Keratinocyte (primary cell): ENCODE results near the gene NHLRC2. TPM values are rescaled to one million over a fixed set of nuclear protein-coding genes. Genes with fewer than 3 reads are reported as not detected.

Experiments
- DNase-seq: peaks from one replicate; pipeline ENCODE4 v3.0.0-alpha.2; 2011; ENCODE audit warnings: low read depth, missing footprints, low spot score
- FAIRE-seq: peaks from 2 replicates; lab custom pipeline; 2011; peaks lifted over from hg19 to GRCh38; lab: Jason Lieb, UNC
- H2AFZ ChIP-seq: 2 replicates; pipeline ENCODE4 v1.6.0; 2012; ENCODE audit warnings: low read length, control low read depth, inconsistent platforms; ENCODE audit not compliant: control insufficient read depth
- H3K27ac ChIP-seq: 2 replicates; pipeline ENCODE4 v1.5.1; 2011; ENCODE audit warnings: low read length; ENCODE audit not compliant: control insufficient read depth, insufficient read depth
- H3K27me3 ChIP-seq: 3 replicates; pipeline ENCODE4 v1.6.0; 2011; ENCODE audit warnings: low read length; ENCODE audit not compliant: control insufficient read depth, insufficient read depth; ENCODE audit errors: extremely low read depth
- H3K36me3 ChIP-seq, 2 experiments: 2 replicates in 1 of 2; 3 replicates in 1 of 2; pipeline ENCODE4 v1.5.1; 2011; ENCODE audit warnings: low read length in 2 of 2, mild to moderate bottlenecking in 1 of 2; ENCODE audit not compliant: control insufficient read depth in 2 of 2, insufficient read depth in 2 of 2; ENCODE audit errors: extremely low read depth in 1 of 2
- H3K4me1 ChIP-seq: 3 replicates; pipeline ENCODE4 v1.5.1; 2011; ENCODE audit warnings: low read length; ENCODE audit not compliant: control insufficient read depth, insufficient read depth; ENCODE audit errors: extremely low read depth
- H3K4me2 ChIP-seq: 3 replicates; pipeline ENCODE4 v1.6.0; 2011; ENCODE audit warnings: low read depth, low read length; ENCODE audit not compliant: control insufficient read depth, insufficient read depth; ENCODE audit errors: extremely low read depth
- H3K4me3 ChIP-seq, 3 experiments: fragments of 200-600 bp in 1 of 3; sonication (generic) in 1 of 3; 2 replicates in 2 of 3; 3 replicates in 1 of 3; pipeline ENCODE4 v1.5.1; 2011 to 2016; ENCODE audit warnings: low read length in 3 of 3, mild to moderate bottlenecking in 3 of 3, control low read depth in 2 of 3, inconsistent platforms in 1 of 3, low read depth in 1 of 3, mixed read lengths in 1 of 3, mixed run types in 1 of 3, moderate library complexity in 1 of 3; ENCODE audit not compliant: control insufficient read depth in 2 of 3, insufficient read depth in 2 of 3; ENCODE audit errors: extremely low read depth in 1 of 3
- H3K79me2 ChIP-seq: 2 replicates; pipeline ENCODE4 v1.6.0; 2012; ENCODE audit warnings: low read length; ENCODE audit not compliant: control insufficient read depth, insufficient read depth
- H3K9ac ChIP-seq: 3 replicates; pipeline ENCODE4 v1.6.0; 2011; ENCODE audit warnings: low read length; ENCODE audit not compliant: control insufficient read depth, insufficient read depth; ENCODE audit errors: extremely low read depth
- H3K9me1 ChIP-seq: 3 replicates; pipeline ENCODE4 v1.6.0; 2011; ENCODE audit warnings: low read length; ENCODE audit not compliant: control insufficient read depth, insufficient read depth; ENCODE audit errors: extremely low read depth
- H3K9me3 ChIP-seq: 2 replicates; pipeline ENCODE4 v1.5.1; 2012; ENCODE audit warnings: low read depth, low read length; ENCODE audit not compliant: control insufficient read depth
- H4K20me1 ChIP-seq: 3 replicates; pipeline ENCODE4 v1.6.0; 2011; ENCODE audit warnings: low read length; ENCODE audit not compliant: control insufficient read depth, insufficient read depth; ENCODE audit errors: extremely low read depth
- CTCF ChIP-seq, 3 experiments: IDR thresholded peaks in 1 of 3; conservative IDR thresholded peaks in 1 of 3; optimal IDR thresholded peaks in 1 of 3; 2 replicates in 2 of 3; 3 replicates in 1 of 3; pipeline versions ENCODE3 to v1.5.1; 2011; ENCODE audit warnings: low read length in 3 of 3, mild to moderate bottlenecking in 3 of 3, moderate library complexity in 2 of 3, control low read depth in 1 of 3, inconsistent platforms in 1 of 3; ENCODE audit not compliant: insufficient read depth in 2 of 3; ENCODE audit errors: extremely low read depth in 1 of 3
- EZH2 ChIP-seq: IDR thresholded peaks from one replicate; pipeline ENCODE4 v1.6.1; 2012; ENCODE audit warnings: inconsistent platforms, mild to moderate bottlenecking, low read length, moderate library complexity
- dilution Hi-C: fragments of 300-500 bp; cut with MboI; formaldehyde crosslinking; loops from one replicate; pipeline ENCODE4 v1.7.0; 2020; ENCODE audit warnings: low sequenced_read_pairs; ENCODE audit not compliant: extremely low pct_ligation_motif_present
- polyA plus RNA-seq, 5 experiments: library from polyadenylated mRNA; depleted of rRNA in 3 of 5; stranded (reverse) in 3 of 5; stranded (forward) in 1 of 5; unstranded in 1 of 5; fragments of >200 nt; gene quantifications; 1 replicate in 1 of 5; 2 replicates in 3 of 5; 3 replicates in 1 of 5; pipeline versions ENCODE4 v1.2.1 to v1.2.3, GENCODE V29; 2011 to 2012; ENCODE audit warnings: missing spikeins in 2 of 5, low read depth in 1 of 5, low replicate concordance in 1 of 5

NHLRC2 gene
- polyA plus RNA-seq, 1 donor (not counting 4 experiments of a cell fraction or from before 2014, with no cell fraction given), result 7.5 TPM

GRCh38 chr10:113869789-113870188 lies 15.3 kb downstream of the NHLRC2 start:
- FAIRE-seq (no peak), DNase-seq (no peak)
- no peak overlapping the region for H2AFZ ChIP-seq
- no peaks in the 10 kb centered on the region for H3K9me1 ChIP-seq
- dilution Hi-C loops, result no loop called here
- H3K4me3 ChIP-seq, result no peak overlapping the region
- H3K79me2 ChIP-seq, result peaks cover 10% of the 10 kb centered on the region
- H3K9ac ChIP-seq, result no peak overlapping the region
- H3K4me1 ChIP-seq, result no peaks in the 10 kb centered on the region
- no peak overlapping the region for H3K27ac ChIP-seq
- no peak overlapping the region for H3K4me2 ChIP-seq
- peaks cover 2% of the 10 kb centered on the region for H3K9me3 ChIP-seq
- H3K36me3 ChIP-seq, result no peaks in the 10 kb centered on the region
- TF ChIP-seq CTCF (optimal IDR thresholded peaks at IDR 0.05 in 1 of 3, IDR thresholded peaks at IDR 0.05 in 1 of 3, conservative IDR thresholded peaks at IDR 0.05 in 1 of 3; ENCODE audit: extremely low read depth in 1 of 3, insufficient read depth in 2 of 3, low read length in 3 of 3) (no peak), EZH2 (no peak)
- no peaks in the 10 kb centered on the region for H3K27me3 ChIP-seq
- no peaks in the 10 kb centered on the region for H4K20me1 ChIP-seq

GRCh38 chr10:113872139-113873030 lies 17.9 kb downstream of the NHLRC2 start:
- DNase-seq, result no peak
- peaks cover 10% of the 10 kb centered on the region for H3K79me2 ChIP-seq
- H3K4me1 ChIP-seq, result no peaks in the 10 kb centered on the region
- H3K9ac ChIP-seq, result no peak overlapping the region
- H3K9me1 ChIP-seq, result no peaks in the 10 kb centered on the region
- no peak for FAIRE-seq
- no peaks in the 10 kb centered on the region for H4K20me1 ChIP-seq
- no peak overlapping the region for H3K4me2 ChIP-seq
- TF ChIP-seq CTCF (optimal IDR thresholded peaks at IDR 0.05 in 1 of 3, IDR thresholded peaks at IDR 0.05 in 1 of 3, conservative IDR thresholded peaks at IDR 0.05 in 1 of 3; ENCODE audit: extremely low read depth in 1 of 3, insufficient read depth in 2 of 3, low read length in 3 of 3) (no peak), EZH2 (no peak)
- H2AFZ ChIP-seq, result no peak overlapping the region
- no peak overlapping the region for H3K27ac ChIP-seq
- dilution Hi-C loops, result no loop called here
- no peaks in the 10 kb centered on the region for H3K27me3 ChIP-seq
- H3K9me3 ChIP-seq, result peaks cover 2% of the 10 kb centered on the region
- no peak overlapping the region for H3K4me3 ChIP-seq
- no peaks in the 10 kb centered on the region for H3K36me3 ChIP-seq
